Activated T-cell treated with anti-CD3 and anti-CD28 coated beads, Interleukin-2, amount 50 U/mL, for 72 hours (primary cell): Measurements from ENCODE around the gene AKT3. TPM values are rescaled to one million over a fixed set of nuclear protein-coding genes. Genes with fewer than 3 reads are reported as not detected.

ENCODE experiments used
- ATAC-seq, 2 donors: fragments of 150-1000 bp; cut with Tn5 transposase; replicated peaks in 1 of 2; 2 replicates each; pipeline ENCODE4 v1.10.0; 2021; ENCODE audit warnings: moderate library complexity in 2 of 2, mild to moderate bottlenecking in 1 of 2
- DNase-seq, 2 donors: peaks; one replicate each; pipeline ENCODE4 v3.0.0; 2021 to 2022; ENCODE audit warnings: mixed read lengths in 1 of 2
- H3K27ac Mint-ChIP-seq: one replicate; pipeline ENCODE4 v1.8.0; 2022; ENCODE audit warnings: mild to moderate bottlenecking, moderate library complexity, mixed read lengths
- H3K27me3 Mint-ChIP-seq: one replicate; pipeline ENCODE4 v1.8.0; 2022; ENCODE audit warnings: low read depth, mixed read lengths
- H3K36me3 Mint-ChIP-seq, 2 donors: one replicate each; pipeline ENCODE4 v1.8.0; 2022; ENCODE audit warnings: mixed read lengths in 2 of 2, mild to moderate bottlenecking in 1 of 2; ENCODE audit not compliant: insufficient read depth in 2 of 2
- H3K4me1 Mint-ChIP-seq: one replicate; pipeline ENCODE4 v1.8.0; 2022; ENCODE audit warnings: low read depth, mixed read lengths
- H3K4me3 Mint-ChIP-seq, 2 donors: one replicate each; pipeline ENCODE4 v1.8.0; 2022; ENCODE audit warnings: mild to moderate bottlenecking in 2 of 2, mixed read lengths in 2 of 2, moderate library complexity in 2 of 2
- H3K9me3 Mint-ChIP-seq, 2 donors: one replicate each; pipeline ENCODE4 v1.8.0; 2022; ENCODE audit warnings: mixed read lengths in 2 of 2
- total RNA-seq, 2 donors: library from RNA; stranded (reverse); gene quantifications; one replicate each; pipeline ENCODE4 v1.2.3, GENCODE V29; 2022

AKT3 gene
- total RNA-seq, 2 donors from 2014 or later: 32.6 to 46.7 TPM

- Mint-ChIP-seq H3K27ac (no peak overlapping the region), H3K9me3 (peaks cover 0 to 3% of the 10 kb centered on the region in 2 donors), H3K27me3 (no peaks in the 10 kb centered on the region), H3K4me3 (no peak overlapping the region), H3K4me1 (no peaks in the 10 kb centered on the region), H3K36me3 (peaks cover 3 to 7% of the 10 kb centered on the region in 2 donors)
- no peak for DNase-seq
- no peak for ATAC-seq
These were observed 117.4 kb downstream of the AKT3 start for GRCh38 chr1:243732637-243733036.

- no peak for ATAC-seq
- Mint-ChIP-seq H3K27ac (no peak overlapping the region), H3K9me3 (peaks cover 0 to 3% of the 10 kb centered on the region in 2 donors), H3K4me1 (peaks cover under 1% of the 10 kb centered on the region), H3K36me3 (peaks cover 3 to 7% of the 10 kb centered on the region in 2 donors), H3K4me3 (no peak overlapping the region), H3K27me3 (no peaks in the 10 kb centered on the region)
- no peak for DNase-seq
These were observed 117.9 kb downstream of the AKT3 start for GRCh38 chr1:243731974-243732625.

- H3K27me3 Mint-ChIP-seq: no peaks in the 10 kb centered on the region
- H3K27ac Mint-ChIP-seq: no peak overlapping the region
- peaks cover 0 to 3% of the 10 kb centered on the region in 2 donors for H3K9me3 Mint-ChIP-seq
- peaks cover 5% of the 10 kb centered on the region for H3K4me1 Mint-ChIP-seq
- peaks cover 3 to 7% of the 10 kb centered on the region in 2 donors for H3K36me3 Mint-ChIP-seq
- no peak overlapping the region for H3K4me3 Mint-ChIP-seq
- no peak for DNase-seq
- no peak for ATAC-seq
These were observed 118.6 kb downstream of the AKT3 start for GRCh38 chr1:243731301-243731891.

- peaks cover 3 to 7% of the 10 kb centered on the region in 2 donors for H3K36me3 Mint-ChIP-seq
- ATAC-seq (no peak), DNase-seq (no peak)
- H3K27me3 Mint-ChIP-seq: no peaks in the 10 kb centered on the region
- no peak overlapping the region for H3K27ac Mint-ChIP-seq
- no peak overlapping the region for H3K4me3 Mint-ChIP-seq
- peaks cover 0 to 3% of the 10 kb centered on the region in 2 donors for H3K9me3 Mint-ChIP-seq
- H3K4me1 Mint-ChIP-seq: peaks cover 5% of the 10 kb centered on the region
These were observed 119.4 kb downstream of the AKT3 start for GRCh38 chr1:243730487-243731150.

GRCh38 chr1:243729956-243730355 is 120.1 kb downstream of the AKT3 start:
- H3K4me3 Mint-ChIP-seq: no peak overlapping the region
- ATAC-seq: no peak
- no peak for DNase-seq
- H3K9me3 Mint-ChIP-seq: peaks cover 0 to 3% of the 10 kb centered on the region in 2 donors
- peaks cover 9% of the 10 kb centered on the region for H3K4me1 Mint-ChIP-seq
- no peaks in the 10 kb centered on the region for H3K27me3 Mint-ChIP-seq
- peaks cover 3 to 7% of the 10 kb centered on the region in 2 donors for H3K36me3 Mint-ChIP-seq
- no peak overlapping the region for H3K27ac Mint-ChIP-seq

GRCh38 chr1:243727503-243728203 is 122.4 kb downstream of the AKT3 start:
- Mint-ChIP-seq H3K9me3 (peaks cover 0 to 3% of the 10 kb centered on the region in 2 donors), H3K36me3 (peaks cover 3 to 7% of the 10 kb centered on the region in 2 donors), H3K4me1 (peaks cover 24% of the 10 kb centered on the region), H3K27me3 (no peaks in the 10 kb centered on the region), H3K4me3 (no peak overlapping the region), H3K27ac (no peak overlapping the region)
- DNase-seq (no peak), ATAC-seq (no peak)

GRCh38 chr1:243726806-243727502 is 123.1 kb downstream of the AKT3 start:
- H3K4me3 Mint-ChIP-seq: no peak overlapping the region
- ATAC-seq (no peak), DNase-seq (no peak)
- H3K9me3 Mint-ChIP-seq: peaks cover 0 to 3% of the 10 kb centered on the region in 2 donors
- peaks cover 24% of the 10 kb centered on the region for H3K4me1 Mint-ChIP-seq
- no peak overlapping the region for H3K27ac Mint-ChIP-seq
- H3K36me3 Mint-ChIP-seq: peaks cover 3 to 7% of the 10 kb centered on the region in 2 donors
- H3K27me3 Mint-ChIP-seq: no peaks in the 10 kb centered on the region

GRCh38 chr1:243725846-243726245 is 124.2 kb downstream of the AKT3 start:
- no peak for ATAC-seq
- Mint-ChIP-seq H3K27me3 (no peaks in the 10 kb centered on the region), H3K27ac (no peak overlapping the region), H3K36me3 (peaks cover 2 to 3% of the 10 kb centered on the region in 2 donors), H3K4me3 (no peak overlapping the region), H3K9me3 (peaks cover 0 to 3% of the 10 kb centered on the region in 2 donors), H3K4me1 (peaks cover 24% of the 10 kb centered on the region)
- DNase-seq: no peak

- Mint-ChIP-seq H3K4me1 (peaks cover 24% of the 10 kb centered on the region), H3K27ac (no peak overlapping the region), H3K4me3 (no peak overlapping the region), H3K36me3 (peaks cover under 1 to 1% of the 10 kb centered on the region in 2 donors), H3K9me3 (peaks cover 0 to 2% of the 10 kb centered on the region in 2 donors), H3K27me3 (no peaks in the 10 kb centered on the region)
- ATAC-seq (no peak), DNase-seq (no peak)
These were observed 125.0 kb downstream of the AKT3 start for GRCh38 chr1:243725075-243725474.

- peaks cover 32% of the 10 kb centered on the region for H3K4me1 Mint-ChIP-seq
- DNase-seq (no peak), ATAC-seq (no peak)
- no peaks in the 10 kb centered on the region for H3K9me3 Mint-ChIP-seq
- no peaks in the 10 kb centered on the region for H3K27me3 Mint-ChIP-seq
- H3K4me3 Mint-ChIP-seq: no peak overlapping the region
- H3K27ac Mint-ChIP-seq: no peak overlapping the region
- no peaks in the 10 kb centered on the region for H3K36me3 Mint-ChIP-seq
These were observed 126.5 kb downstream of the AKT3 start for GRCh38 chr1:243723458-243724043.

GRCh38 chr1:243723050-243723449 is 127.0 kb downstream of the AKT3 start:
- H3K9me3 Mint-ChIP-seq: no peaks in the 10 kb centered on the region
- ATAC-seq (no peak), DNase-seq (no peak)
- H3K36me3 Mint-ChIP-seq: no peaks in the 10 kb centered on the region
- no peak overlapping the region for H3K4me3 Mint-ChIP-seq
- no peaks in the 10 kb centered on the region for H3K27me3 Mint-ChIP-seq
- no peak overlapping the region for H3K27ac Mint-ChIP-seq
- H3K4me1 Mint-ChIP-seq: peaks cover 32% of the 10 kb centered on the region

GRCh38 chr1:243719476-243719875 is 130.6 kb downstream of the AKT3 start:
- H3K4me1 Mint-ChIP-seq: peaks cover 28% of the 10 kb centered on the region

More at GRCh38 chr1:243719476-243719875, 130.6 kb downstream of the AKT3 start:
- Mint-ChIP-seq H3K27ac (no peak overlapping the region), H3K27me3 (no peaks in the 10 kb centered on the region), H3K36me3 (no peaks in the 10 kb centered on the region), H3K4me3 (no peak overlapping the region), H3K9me3 (no peaks in the 10 kb centered on the region)
- DNase-seq: no peak
- no peak for ATAC-seq
